H9 (cell line): Measurements from ENCODE around the gene SETD9. TPM values are rescaled to one million over a fixed set of nuclear protein-coding genes. Genes with fewer than 3 reads are reported as not detected.

Experiments
- DNase-seq: peaks from one replicate; pipeline ENCODE4 v3.0.0-alpha.2; 2017
- H2AFZ ChIP-seq: one replicate; pipeline ENCODE4 v1.6.1; 2013; ENCODE audit warnings: mild to moderate bottlenecking, low read length, control low read depth, moderate library complexity
- H2AK5ac ChIP-seq: 2 replicates; pipeline ENCODE4 v1.6.1; 2013; ENCODE audit warnings: low read length, control low read depth, mixed read lengths; ENCODE audit not compliant: insufficient read length
- H2BK120ac ChIP-seq: one replicate; pipeline ENCODE4 v1.6.1; 2013; ENCODE audit warnings: low read depth, mild to moderate bottlenecking, low read length, control low read depth, inconsistent platforms; ENCODE audit not compliant: poor library complexity, severe bottlenecking
- H2BK12ac ChIP-seq: 2 replicates; pipeline ENCODE4 v1.6.1; 2013; ENCODE audit warnings: low read length, control low read depth, mixed read lengths, low read depth; ENCODE audit not compliant: insufficient read length
- H2BK15ac ChIP-seq: 2 replicates; pipeline ENCODE4 v1.6.1; 2013; ENCODE audit warnings: low read depth, low read length, control low read depth
- H2BK20ac ChIP-seq: one replicate; pipeline ENCODE4 v1.6.1; 2013; ENCODE audit warnings: low read depth, mild to moderate bottlenecking, low read length, control low read depth, inconsistent platforms; ENCODE audit not compliant: poor library complexity, severe bottlenecking
- H2BK5ac ChIP-seq: 2 replicates; pipeline ENCODE4 v1.6.1; 2013; ENCODE audit warnings: low read length, control low read depth, mixed read lengths; ENCODE audit not compliant: insufficient read length
- H3K14ac ChIP-seq: 2 replicates; pipeline ENCODE4 v1.6.1; 2013; ENCODE audit warnings: low read length, control low read depth; ENCODE audit not compliant: insufficient read depth
- H3K18ac ChIP-seq: 2 replicates; pipeline ENCODE4 v1.6.1; 2013; ENCODE audit warnings: low read depth, mild to moderate bottlenecking, mixed read lengths, low read length, control low read depth; ENCODE audit not compliant: insufficient read length
- H3K23ac ChIP-seq: 2 replicates; pipeline ENCODE4 v1.6.1; 2013; ENCODE audit warnings: low read length, control low read depth, mixed read lengths, low read depth; ENCODE audit not compliant: insufficient read length
- H3K23me2 ChIP-seq: 2 replicates; pipeline ENCODE4 v1.6.1; 2013; ENCODE audit warnings: low read depth, mild to moderate bottlenecking, mixed read lengths, low read length, control low read depth; ENCODE audit not compliant: insufficient read length, poor library complexity, severe bottlenecking
- H3K27ac ChIP-seq: 2 replicates; pipeline ENCODE4 v1.5.1; 2013; ENCODE audit warnings: low read length, control low read depth, mixed read lengths, low read depth; ENCODE audit not compliant: insufficient read length
- H3K27me3 ChIP-seq: 2 replicates; pipeline ENCODE4 v1.6.1; 2013; ENCODE audit warnings: low read length, control low read depth, inconsistent platforms; ENCODE audit not compliant: insufficient read depth
- H3K4ac ChIP-seq: 2 replicates; pipeline ENCODE4 v1.6.1; 2013; ENCODE audit warnings: low read depth, mild to moderate bottlenecking, control low read depth, inconsistent platforms, low read length, moderate library complexity
- H3K4me1 ChIP-seq: 2 replicates; pipeline ENCODE4 v1.6.1; 2013; ENCODE audit warnings: low read length, control low read depth, inconsistent platforms; ENCODE audit not compliant: insufficient read depth
- H3K4me2 ChIP-seq: 2 replicates; pipeline ENCODE4 v1.6.1; 2013; ENCODE audit warnings: low read length, control low read depth, mixed read lengths; ENCODE audit not compliant: insufficient read length, insufficient read depth
- H3K56ac ChIP-seq: 2 replicates; pipeline ENCODE4 v1.6.1; 2013; ENCODE audit warnings: low read depth, mild to moderate bottlenecking, mixed read lengths, low read length, control low read depth; ENCODE audit not compliant: insufficient read length
- H3K79me1 ChIP-seq: 2 replicates; pipeline ENCODE4 v1.6.1; 2013; ENCODE audit warnings: low read depth, mild to moderate bottlenecking, moderate library complexity, low read length, control low read depth, inconsistent platforms; ENCODE audit not compliant: insufficient read depth, poor library complexity, severe bottlenecking
- H3K79me2 ChIP-seq: 2 replicates; pipeline ENCODE4 v1.6.1; 2013; ENCODE audit warnings: low read length, control low read depth, inconsistent platforms; ENCODE audit not compliant: insufficient read depth
- H3K9ac ChIP-seq: 2 replicates; pipeline ENCODE4 v1.6.1; 2013; ENCODE audit warnings: low read length, control low read depth, mixed read lengths; ENCODE audit not compliant: insufficient read length; ENCODE audit errors: extremely low read depth
- H3K9me3 ChIP-seq: one replicate; pipeline ENCODE4 v1.6.1; 2013; ENCODE audit warnings: low read depth, low read length, inconsistent platforms; ENCODE audit not compliant: control insufficient read depth
- H3T11ph ChIP-seq: one replicate; pipeline ENCODE4 v1.6.1; 2013; ENCODE audit warnings: mild to moderate bottlenecking, low read length, control low read depth, inconsistent platforms
- H4K20me1 ChIP-seq: one replicate; pipeline ENCODE4 v1.6.1; 2013; ENCODE audit not compliant: control insufficient read depth, insufficient read length, insufficient read depth
- H4K5ac ChIP-seq: 2 replicates; pipeline ENCODE4 v1.6.1; 2013; ENCODE audit warnings: low read depth, mild to moderate bottlenecking, mixed read lengths, low read length, control low read depth; ENCODE audit not compliant: insufficient read length
- H4K8ac ChIP-seq: replicated peaks from 2 replicates; pipeline ENCODE4 v1.6.1; 2013; ENCODE audit warnings: low read length, control low read depth, mixed read lengths, low read depth; ENCODE audit not compliant: insufficient read length
- H4K91ac ChIP-seq: 2 replicates; pipeline ENCODE4 v1.6.1; 2013; ENCODE audit warnings: low read depth, mild to moderate bottlenecking, moderate library complexity, mixed read lengths, low read length, control low read depth; ENCODE audit not compliant: insufficient read length
- H3K27ac Mint-ChIP-seq, 3 experiments: 2 replicates in 2 of 3; 3 replicates in 1 of 3; pipeline ENCODE4 v1.8.0; 2020 to 2021; ENCODE audit warnings: mixed read lengths in 3 of 3, mild to moderate bottlenecking in 1 of 3, moderate library complexity in 1 of 3
- H3K27me3 Mint-ChIP-seq: 2 replicates; pipeline ENCODE4 v1.8.0; 2021; ENCODE audit warnings: low read depth, mild to moderate bottlenecking, moderate library complexity, mixed read lengths
- H3K36me3 Mint-ChIP-seq, 3 experiments: 2 replicates in 2 of 3; 3 replicates in 1 of 3; pipeline ENCODE4 v1.8.0; 2020 to 2021; ENCODE audit warnings: low read depth in 3 of 3, mixed read lengths in 3 of 3; ENCODE audit not compliant: insufficient read depth in 1 of 3
- H3K4me1 Mint-ChIP-seq, 2 experiments: 2 replicates each; pipeline ENCODE4 v1.8.0; 2020; ENCODE audit warnings: mixed read lengths in 2 of 2
- H3K4me3 Mint-ChIP-seq, 2 experiments: 2 replicates in 1 of 2; 3 replicates in 1 of 2; pipeline ENCODE4 v1.8.0; 2020 to 2021; ENCODE audit warnings: mild to moderate bottlenecking in 2 of 2, mixed read lengths in 2 of 2, moderate library complexity in 1 of 2
- H3K9me3 Mint-ChIP-seq, 2 experiments: 2 replicates in 1 of 2; 3 replicates in 1 of 2; pipeline ENCODE4 v1.8.0; 2020; ENCODE audit warnings: mild to moderate bottlenecking in 2 of 2, mixed read lengths in 2 of 2, moderate library complexity in 1 of 2
- WGBS: extraction: QIAGEN DNeasy Blood & Tissue Kit; methylation state at CpG from one replicate; pipeline ENCODE4 v1.1.7; 2013; ENCODE audit warnings: missing lambda C conversion rate, low lambda C conversion rate, mixed read lengths; ENCODE audit not compliant: insufficient read length; ENCODE audit errors: extremely low coverage; 5-methylcytosine and 5-hydroxymethylcytosine counted together
- total RNA-seq: library from RNA; stranded (reverse); gene quantifications from 2 replicates; pipeline ENCODE4 v1.2.1, GENCODE V29; 2021
- TF ChIP-seq, protein P1 (sequence below): fragments of 200-600 bp; sonication (generic); conservative IDR thresholded peaks from 3 replicates; pipeline ENCODE4 v1.8.0; 2021; ENCODE audit warnings: antibody characterized with exemption, mild to moderate bottlenecking

SETD9 gene
- total RNA-seq, 1 experiment from 2014 or later, result 15.7 TPM

DNA sequence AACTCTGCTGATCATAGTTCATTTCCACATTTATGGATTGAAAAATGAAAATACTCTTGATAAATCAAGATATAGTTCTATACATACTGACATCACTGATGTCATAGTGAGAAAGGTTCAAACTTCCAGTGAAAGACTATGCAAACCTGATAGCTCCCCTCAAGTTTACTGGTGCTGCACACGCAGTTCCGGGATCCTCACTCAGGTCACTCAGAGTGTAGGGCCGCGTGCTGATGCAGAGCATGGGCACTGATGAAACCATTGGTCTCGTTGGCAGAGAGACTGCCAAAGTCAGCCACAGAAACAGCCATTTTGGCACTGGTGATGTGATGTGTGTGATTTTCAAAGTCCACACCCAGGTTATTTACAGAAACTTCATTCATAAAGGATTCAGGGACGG is 13.5 kb downstream of the SETD9 start:
- H3K56ac ChIP-seq, result no peak overlapping the region
- H2BK5ac ChIP-seq, result no peak overlapping the region
- no CpG with 5 or more reads among the region's 6 CpGs for WGBS
- no peak overlapping the region for H2BK20ac ChIP-seq
- no peak overlapping the region for H3T11ph ChIP-seq
- H3K4me3 Mint-ChIP-seq, result no peak overlapping the region
- H3K9me3 ChIP-seq, result peaks cover 11% of the 10 kb centered on the region
- no peaks in the 10 kb centered on the region for H4K20me1 ChIP-seq
- no peaks in the 10 kb centered on the region for H3K23me2 ChIP-seq
- no peak overlapping the region for H2AK5ac ChIP-seq
- H3K27me3 Mint-ChIP-seq, result no peaks in the 10 kb centered on the region
- H3K4me2 ChIP-seq, result no peak overlapping the region
- H2BK120ac ChIP-seq, result no peak overlapping the region
- H3K27ac Mint-ChIP-seq, result no peak overlapping the region
- no peaks in the 10 kb centered on the region for H3K79me2 ChIP-seq
- TF ChIP-seq, protein P1, sequence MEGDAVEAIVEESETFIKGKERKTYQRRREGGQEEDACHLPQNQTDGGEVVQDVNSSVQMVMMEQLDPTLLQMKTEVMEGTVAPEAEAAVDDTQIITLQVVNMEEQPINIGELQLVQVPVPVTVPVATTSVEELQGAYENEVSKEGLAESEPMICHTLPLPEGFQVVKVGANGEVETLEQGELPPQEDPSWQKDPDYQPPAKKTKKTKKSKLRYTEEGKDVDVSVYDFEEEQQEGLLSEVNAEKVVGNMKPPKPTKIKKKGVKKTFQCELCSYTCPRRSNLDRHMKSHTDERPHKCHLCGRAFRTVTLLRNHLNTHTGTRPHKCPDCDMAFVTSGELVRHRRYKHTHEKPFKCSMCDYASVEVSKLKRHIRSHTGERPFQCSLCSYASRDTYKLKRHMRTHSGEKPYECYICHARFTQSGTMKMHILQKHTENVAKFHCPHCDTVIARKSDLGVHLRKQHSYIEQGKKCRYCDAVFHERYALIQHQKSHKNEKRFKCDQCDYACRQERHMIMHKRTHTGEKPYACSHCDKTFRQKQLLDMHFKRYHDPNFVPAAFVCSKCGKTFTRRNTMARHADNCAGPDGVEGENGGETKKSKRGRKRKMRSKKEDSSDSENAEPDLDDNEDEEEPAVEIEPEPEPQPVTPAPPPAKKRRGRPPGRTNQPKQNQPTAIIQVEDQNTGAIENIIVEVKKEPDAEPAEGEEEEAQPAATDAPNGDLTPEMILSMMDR, result no peak
- H3K27ac ChIP-seq, result no peak overlapping the region
- no peak for DNase-seq
- no peak overlapping the region for H3K23ac ChIP-seq
- H4K8ac ChIP-seq, result no peak overlapping the region
- peaks cover 53 to 69% (median 69%) of the 10 kb centered on the region in 3 experiments for H3K36me3 Mint-ChIP-seq
- peaks cover 7 to 8% of the 10 kb centered on the region in 2 experiments; a peak in 3 of 4 replicates for H3K4me1 Mint-ChIP-seq
- no peak overlapping the region for H3K18ac ChIP-seq
- no peak overlapping the region for H3K4ac ChIP-seq
- no peaks in the 10 kb centered on the region for H3K79me1 ChIP-seq
- H3K9me3 Mint-ChIP-seq, result peaks cover 0 to 27% of the 10 kb centered on the region in 2 experiments; a peak in 1 of 5 replicates
- no peak overlapping the region for H2AFZ ChIP-seq
- no peaks in the 10 kb centered on the region for H3K27me3 ChIP-seq
- H2BK15ac ChIP-seq, result no peak overlapping the region
- H4K5ac ChIP-seq, result no peak overlapping the region
- no peak overlapping the region for H3K14ac ChIP-seq
- no peaks in the 10 kb centered on the region for H3K4me1 ChIP-seq
- H4K91ac ChIP-seq, result no peak overlapping the region
- H2BK12ac ChIP-seq, result no peak overlapping the region
- H3K9ac ChIP-seq, result no peak overlapping the region
